ENCODE data around the gene GIPC3.

GIPC3 gene

DNA sequence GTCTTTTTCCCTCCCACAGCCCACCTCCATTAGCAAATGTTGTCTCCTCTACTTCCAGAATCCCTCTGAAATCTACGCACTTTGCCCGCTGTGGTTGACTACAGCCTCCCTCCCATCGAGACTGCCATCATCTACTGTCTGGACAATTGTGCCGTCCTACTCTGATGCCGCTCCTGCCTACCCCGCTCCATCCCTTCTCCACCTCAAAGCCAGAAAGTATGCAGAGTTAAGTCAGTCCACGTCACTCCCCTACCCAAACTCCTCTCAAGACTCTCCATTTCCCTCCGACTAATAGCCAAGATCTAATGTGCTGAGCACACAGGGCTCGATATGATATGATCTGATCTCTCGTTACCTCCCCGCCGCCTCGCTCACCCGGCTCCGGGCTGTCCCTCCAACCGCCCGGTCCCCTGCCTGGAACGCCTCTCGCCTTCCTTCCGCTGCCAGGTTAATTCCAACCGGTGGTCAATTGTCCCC, 40.8 kb downstream of the GIPC3 start (continued):
- no peak for TF ChIP-seq HOXC10 (CRISPR knock-in tag; IDR thresholded peaks at IDR 0.05)
- peak; percentile 82 for TF ChIP-seq ZBTB17 (tag by site-specific recombination; IDR thresholded peaks at IDR 0.05)
- TF ChIP-seq ZNF391 (tag by site-specific recombination; IDR thresholded peaks at IDR 0.05; ENCODE audit: borderline replicate concordance, low read depth), result no peak
- no peak for TF ChIP-seq ZNF311 (tag by site-specific recombination; IDR thresholded peaks at IDR 0.05; ENCODE audit: borderline replicate concordance)
- TF ChIP-seq ZNF596 (tag by site-specific recombination; IDR thresholded peaks at IDR 0.05), result no peak
- TF ChIP-seq ZFP37 (tag by site-specific recombination; IDR thresholded peaks at IDR 0.05), result no peak
- TF ChIP-seq ZNF341 (tag by site-specific recombination; IDR thresholded peaks at IDR 0.05; ENCODE audit: low read depth), result peak; percentile 90
- TF ChIP-seq ZNF600 (tag by site-specific recombination; IDR thresholded peaks at IDR 0.05), result no peak; the same call in 1 of the 2 replicates
- TF ChIP-seq, protein P1, sequence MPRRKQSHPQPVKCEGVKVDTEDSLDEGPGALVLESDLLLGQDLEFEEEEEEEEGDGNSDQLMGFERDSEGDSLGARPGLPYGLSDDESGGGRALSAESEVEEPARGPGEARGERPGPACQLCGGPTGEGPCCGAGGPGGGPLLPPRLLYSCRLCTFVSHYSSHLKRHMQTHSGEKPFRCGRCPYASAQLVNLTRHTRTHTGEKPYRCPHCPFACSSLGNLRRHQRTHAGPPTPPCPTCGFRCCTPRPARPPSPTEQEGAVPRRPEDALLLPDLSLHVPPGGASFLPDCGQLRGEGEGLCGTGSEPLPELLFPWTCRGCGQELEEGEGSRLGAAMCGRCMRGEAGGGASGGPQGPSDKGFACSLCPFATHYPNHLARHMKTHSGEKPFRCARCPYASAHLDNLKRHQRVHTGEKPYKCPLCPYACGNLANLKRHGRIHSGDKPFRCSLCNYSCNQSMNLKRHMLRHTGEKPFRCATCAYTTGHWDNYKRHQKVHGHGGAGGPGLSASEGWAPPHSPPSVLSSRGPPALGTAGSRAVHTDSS (tag by site-specific recombination; IDR thresholded peaks at IDR 0.05), result no peak
- no peak for TF ChIP-seq TRIM28 (IDR thresholded peaks at IDR 0.05; ENCODE audit: borderline replicate concordance, low read length)
- peak; percentile 66 for TF ChIP-seq ZNF76 (tag by site-specific recombination; IDR thresholded peaks at IDR 0.05; ENCODE audit: borderline replicate concordance, low read depth)
- TF ChIP-seq EGR2 (tag by site-specific recombination; IDR thresholded peaks at IDR 0.05; ENCODE audit: low read depth), result 0 out of 2 replicates have a peak, but pooled peaks have one; percentile 23
- TF ChIP-seq ZNF433 (tag by site-specific recombination; IDR thresholded peaks at IDR 0.05; ENCODE audit: low read depth), result no peak
- no peak for TF ChIP-seq ZNF2 (tag by site-specific recombination; IDR thresholded peaks at IDR 0.05)
- TF ChIP-seq KLF9 (tag by site-specific recombination; IDR thresholded peaks at IDR 0.05; ENCODE audit: low read depth), result no peak
- TF ChIP-seq ZBTB21 (tag by site-specific recombination; IDR thresholded peaks at IDR 0.05), result peak; percentile 43; the same call in 1 of the 2 replicates
- TF ChIP-seq ZNF658 (tag by site-specific recombination; IDR thresholded peaks at IDR 0.05), result no peak
- no peak for TF ChIP-seq ZNF211 (tag by site-specific recombination; IDR thresholded peaks at IDR 0.05; ENCODE audit: low read depth)

DNA sequence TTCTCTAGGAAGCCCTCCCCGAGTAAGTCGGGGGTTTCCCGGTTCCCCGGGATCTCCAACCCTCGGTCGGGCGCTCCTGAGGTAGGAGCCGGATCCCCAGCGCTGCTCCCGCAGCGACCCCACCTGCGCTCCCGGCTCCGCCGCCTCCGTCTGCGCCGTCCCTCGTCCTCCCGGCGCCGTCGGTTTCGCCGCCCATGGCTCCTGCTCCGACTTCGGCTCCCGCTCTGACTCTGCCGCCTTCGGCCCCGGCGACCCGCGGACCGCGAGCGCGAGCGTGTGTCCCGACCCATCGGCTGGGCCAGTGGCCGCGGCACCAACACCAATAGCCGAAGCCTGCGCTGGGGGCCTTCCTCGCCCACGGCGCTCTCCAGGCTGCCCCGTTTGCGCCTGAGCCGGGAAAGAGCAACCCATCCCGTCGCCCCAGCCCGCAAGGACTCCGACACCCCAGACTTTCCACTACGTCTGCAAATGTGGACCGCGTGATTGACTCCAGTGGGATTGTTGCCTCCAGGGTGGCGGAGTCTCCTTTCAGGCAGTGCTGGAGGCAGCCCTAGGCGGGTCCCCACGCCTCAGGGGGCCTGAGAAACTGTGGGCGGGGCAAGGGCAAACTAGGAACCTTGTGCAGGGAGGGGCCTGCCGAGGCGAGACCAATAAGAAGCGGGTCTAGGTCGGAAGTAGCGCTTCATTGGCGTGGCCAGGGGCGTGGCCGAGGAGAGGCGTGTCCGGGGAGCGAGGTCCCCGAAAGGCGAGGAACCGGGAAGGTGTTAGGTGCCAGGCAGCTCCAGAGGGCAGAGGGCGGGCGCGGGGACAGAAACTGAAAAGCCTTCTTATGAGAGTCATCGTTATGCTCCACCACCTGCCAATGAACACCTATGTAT, 41.4 kb downstream of the GIPC3 start, which contains the start of gene CACTIN:
Gene CACTIN (minus strand): TSS at position 318 of the 878 bp plus-strand sequence. CDS start 28 bp downstream, at position 290.
- CTCF ChIA-PET, result interaction anchor here (0.6 kb wide), 1 partner anchor 26 kb away, joined by 3 read pairs; no protein-coding TSS in a partner anchor
- no peaks in the 10 kb centered on the region for H3K9me3 ChIP-seq (ENCODE audit: control insufficient read depth, insufficient read depth, low read depth, low read length)
- peaks cover 0 to 21% of the 10 kb centered on the region in 2 experiments; a peak in 2 of 3 replicates for H3K36me3 ChIP-seq (ENCODE audit: control insufficient read depth in 2 of 2, insufficient read depth in 1 of 2, low read length in 2 of 2)
- H3K27ac ChIP-seq (ENCODE audit: extremely low read depth, low read depth, low read length), result peak within 1 kb of the TSS; percentile 97
- no peaks in the 10 kb centered on the region for H3K4me1 ChIP-seq (ENCODE audit: control insufficient read depth, insufficient read depth, low read length)
- peak within 1 kb of the TSS; percentile 90 for H3K4me3 ChIP-seq (ENCODE audit: low read depth, low read length)
- POLR2A ChIA-PET, result interaction anchor here (0.5 to 1.3 kb wide), 3 partner anchors 26 to 329 kb away, joined by 3 read pairs; no protein-coding TSS in a partner anchor
- TF ChIP-seq ZBTB26 (tag by site-specific recombination; optimal IDR thresholded peaks at IDR 0.05) (peak; percentile 97), ZNF223 (tag by site-specific recombination; IDR thresholded peaks at IDR 0.05) (no peak), ZNF621 (tag by site-specific recombination; IDR thresholded peaks at IDR 0.05) (no peak), ZNF175 (tag by site-specific recombination; IDR thresholded peaks at IDR 0.05) (no peak), ZNF354C (tag by site-specific recombination; IDR thresholded peaks at IDR 0.05; ENCODE audit: borderline replicate concordance, low read depth) (no peak), ZNF341 (tag by site-specific recombination; IDR thresholded peaks at IDR 0.05; ENCODE audit: low read depth) (peak; percentile 85), ZNF114 (tag by site-specific recombination; IDR thresholded peaks at IDR 0.05) (no peak), MZF1 (tag by site-specific recombination; IDR thresholded peaks at IDR 0.05; ENCODE audit: borderline replicate concordance) (no peak), ATF2 (tag by site-specific recombination; IDR thresholded peaks at IDR 0.05; ENCODE audit: low read depth) (no peak), IKZF3 (tag by site-specific recombination; IDR thresholded peaks at IDR 0.05) (no peak), ZNF274 (IDR thresholded peaks at IDR 0.05; ENCODE audit: low read length) (no peak), ZNF274 (tag by site-specific recombination; IDR thresholded peaks at IDR 0.05; ENCODE audit: borderline replicate concordance) (no peak), ZNF704 (tag by site-specific recombination; IDR thresholded peaks at IDR 0.05) (no peak; the same call in 1 of the 2 replicates), ZFP37 (tag by site-specific recombination; IDR thresholded peaks at IDR 0.05) (peak; percentile 76; the same call in 1 of the 2 replicates)
